ENCODE results near the gene ABLIM1. TPM values are rescaled to one million over a fixed set of nuclear protein-coding genes. Genes with fewer than 3 reads are reported as not detected.

ABLIM1 gene
- total RNA-seq, 2 experiments from 2014 or later, result 14.8 to 54.9 TPM

DNA sequence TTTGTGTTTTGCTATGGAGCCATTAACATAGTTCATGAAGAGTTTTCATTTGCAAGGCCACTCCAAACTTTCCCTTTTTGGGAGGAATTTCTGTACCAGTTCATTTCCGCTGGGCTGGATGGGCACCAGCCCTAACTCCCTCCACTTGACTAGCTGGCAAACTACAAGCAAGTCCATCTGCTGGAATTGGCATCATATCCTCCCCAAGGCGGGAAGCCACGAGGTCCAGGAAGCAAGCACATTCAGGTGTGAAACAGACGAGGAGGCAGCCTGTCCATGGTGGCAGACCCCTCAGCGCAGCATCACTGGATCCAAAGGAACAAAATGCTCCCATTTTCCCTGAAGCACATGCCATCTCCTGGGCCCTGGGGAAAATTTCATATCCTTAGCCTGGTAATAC lies 125.8 kb downstream of the ABLIM1 start:
- ATAC-seq, result no peak
- Mint-ChIP-seq H3K27me3 (no peaks in the 10 kb centered on the region), H3K36me3 (peaks cover 3% of the 10 kb centered on the region), H3K4me3 (no peak overlapping the region), H3K27ac (no peak overlapping the region), H3K4me1 (peaks cover 7% of the 10 kb centered on the region), H3K9me3 (ENCODE audit: low read depth) (no peaks in the 10 kb centered on the region)
- DNase-seq, result no peak
- CTCF ChIA-PET, result interaction anchor here (1.7 to 2.3 kb wide), 3 partner anchors 9 to 61 kb away, joined by 7 to 10 read pairs (median 9); no protein-coding TSS in a partner anchor

DNA sequence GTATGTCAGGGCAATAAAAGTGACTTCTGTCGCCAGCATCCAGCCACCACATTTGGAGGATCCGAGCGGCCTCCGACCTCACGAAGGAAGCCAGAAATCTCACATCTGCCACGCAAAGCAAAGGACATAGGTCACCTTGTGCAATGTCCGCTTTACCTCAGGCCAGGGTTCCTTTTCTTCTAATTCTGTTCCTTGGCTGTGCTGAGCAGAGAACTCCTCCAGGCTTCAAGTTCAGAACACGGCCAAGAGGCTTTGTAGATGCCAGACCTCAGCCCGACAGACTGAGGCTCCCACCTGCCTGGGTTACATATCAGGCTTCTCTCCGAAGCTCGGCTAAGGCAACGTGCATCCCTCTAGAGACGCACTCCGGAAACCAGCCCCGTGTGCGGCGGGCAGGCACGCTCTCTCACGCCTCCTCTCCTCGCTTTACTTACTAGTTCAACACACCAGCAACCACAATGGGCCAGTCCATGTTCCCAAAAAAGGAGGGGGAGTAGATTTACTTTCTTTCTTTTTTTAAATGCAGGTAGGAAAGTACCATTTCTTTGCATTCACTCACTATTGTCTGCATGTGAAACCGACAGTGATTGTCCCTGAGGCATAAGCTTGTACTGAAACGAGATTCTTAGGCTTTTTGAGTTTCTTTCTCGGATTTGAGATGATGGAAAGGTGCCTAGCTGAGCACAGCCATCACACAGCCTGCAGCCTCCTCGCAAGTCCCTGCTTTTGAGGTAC lies 131.4 kb downstream of the ABLIM1 start:
- CTCF ChIA-PET, result interaction anchor here (0.7 to 6.8 kb wide), 17 partner anchors 9 to 295 kb away, joined by 3 to 80 read pairs (median 4); partner anchors contain the start of gene FHIP2A
- H3K36me3 Mint-ChIP-seq, result peaks cover 13% of the 10 kb centered on the region
- peak overlapping the region; percentile 96 for H3K27ac Mint-ChIP-seq
- DNase-seq, result peak; percentile 95
- no peaks in the 10 kb centered on the region for H3K9me3 Mint-ChIP-seq (ENCODE audit: low read depth)
- peak overlapping the region; percentile 87 for H3K4me3 Mint-ChIP-seq
- H3K4me1 Mint-ChIP-seq, result peaks cover 56% of the 10 kb centered on the region
- no peaks in the 10 kb centered on the region for H3K27me3 Mint-ChIP-seq
- peak; percentile 98 for ATAC-seq

DNA sequence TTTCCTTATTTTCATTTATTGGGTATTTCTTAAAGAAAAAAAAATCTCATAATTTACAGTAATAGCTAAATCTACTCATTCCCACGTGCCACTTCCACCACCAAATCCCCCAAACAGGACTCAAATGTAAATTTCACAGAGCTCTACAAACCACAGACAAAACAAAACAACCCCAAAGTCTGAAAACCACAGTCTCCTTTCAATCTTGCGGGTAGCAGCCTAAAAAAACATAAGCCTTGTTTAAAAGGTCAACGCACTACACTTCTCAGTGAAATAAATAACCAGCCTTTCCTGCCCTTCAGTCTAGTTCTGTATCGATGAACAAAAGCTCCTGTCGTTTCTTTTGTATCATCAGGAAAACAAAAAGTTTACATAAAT lies 132.0 kb downstream of the ABLIM1 start:
- peak overlapping the region; percentile 96 for H3K27ac Mint-ChIP-seq
- peak overlapping the region; percentile 87 for H3K4me3 Mint-ChIP-seq
- no peaks in the 10 kb centered on the region for H3K9me3 Mint-ChIP-seq (ENCODE audit: low read depth)
- CTCF ChIA-PET, result interaction anchor here (0.8 to 6.8 kb wide), 14 partner anchors 8 to 296 kb away, joined by 3 to 80 read pairs (median 4); partner anchors contain the start of gene FHIP2A
- no peaks in the 10 kb centered on the region for H3K27me3 Mint-ChIP-seq
- peaks cover 60% of the 10 kb centered on the region for H3K4me1 Mint-ChIP-seq
- DNase-seq (peak; percentile 51), ATAC-seq (peak; percentile 32)
- H3K36me3 Mint-ChIP-seq, result peaks cover 15% of the 10 kb centered on the region

DNA sequence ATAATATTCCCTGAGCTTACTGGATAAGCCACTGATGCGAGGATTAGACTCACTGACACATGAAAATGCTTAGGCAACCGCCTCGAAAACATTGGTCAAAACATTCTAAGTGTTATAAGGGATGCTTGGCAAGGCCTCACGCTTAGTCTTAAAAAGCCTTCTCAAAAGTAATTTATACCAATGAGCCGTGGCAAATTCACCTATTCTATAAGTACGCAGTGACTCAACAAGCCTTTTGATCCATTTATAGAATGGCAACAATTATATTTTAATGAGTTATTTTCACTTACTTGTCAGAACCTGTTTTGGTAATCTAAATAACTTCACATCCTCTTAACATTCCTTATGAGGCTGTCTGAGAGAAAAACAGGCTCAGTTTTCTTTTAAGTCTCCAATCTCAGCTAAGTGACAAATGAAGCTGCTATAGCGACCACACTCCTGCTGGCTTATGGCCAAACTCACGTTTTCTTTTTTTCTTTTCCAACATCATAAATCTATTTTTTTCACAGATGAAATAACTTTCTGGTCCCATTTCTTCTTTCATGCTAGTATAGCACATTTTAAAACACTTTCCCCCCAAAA lies 132.6 kb downstream of the ABLIM1 start:
- DNase-seq (no peak), ATAC-seq (no peak)
- H3K4me3 Mint-ChIP-seq, result peak overlapping the region; percentile 87
- H3K27me3 Mint-ChIP-seq, result no peaks in the 10 kb centered on the region
- CTCF ChIA-PET, result interaction anchor here (0.8 to 6.8 kb wide), 8 partner anchors 7 to 285 kb away, joined by 3 to 80 read pairs (median 7); no protein-coding TSS in a partner anchor
- peaks cover 61% of the 10 kb centered on the region for H3K4me1 Mint-ChIP-seq
- H3K27ac Mint-ChIP-seq, result peak overlapping the region; percentile 96
- no peaks in the 10 kb centered on the region for H3K9me3 Mint-ChIP-seq (ENCODE audit: low read depth)
- H3K36me3 Mint-ChIP-seq, result peaks cover 15% of the 10 kb centered on the region

DNA sequence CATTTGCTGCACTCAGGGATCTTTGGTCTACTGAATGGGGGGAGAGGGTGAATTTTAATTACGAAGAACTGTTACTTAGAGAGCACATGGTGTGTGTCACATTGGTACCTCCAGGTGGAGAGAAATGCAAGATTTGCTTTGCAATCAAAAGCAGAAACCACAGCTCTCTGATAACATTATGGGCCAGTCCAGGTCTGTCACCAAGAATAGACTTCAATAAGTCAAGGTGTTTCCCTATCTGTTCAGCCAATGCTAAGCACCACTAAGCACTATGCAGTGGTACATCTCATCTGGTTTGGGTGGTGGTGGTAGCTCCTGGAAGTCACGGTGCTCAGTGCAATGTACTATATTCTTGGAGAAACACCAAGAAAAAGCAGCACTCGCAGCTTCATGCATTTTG lies 134.2 kb downstream of the ABLIM1 start:
- DNase-seq (peak; percentile 54), ATAC-seq (no peak)
- H3K27me3 Mint-ChIP-seq, result no peaks in the 10 kb centered on the region
- H3K9me3 Mint-ChIP-seq (ENCODE audit: low read depth), result no peaks in the 10 kb centered on the region
- H3K4me1 Mint-ChIP-seq, result peaks cover 74% of the 10 kb centered on the region
- H3K27ac Mint-ChIP-seq, result peak overlapping the region; percentile 14
- H3K36me3 Mint-ChIP-seq, result peaks cover 20% of the 10 kb centered on the region
- CTCF ChIA-PET, result interaction anchor here (0.7 to 6.8 kb wide), 8 partner anchors 17 to 219 kb away, joined by 3 to 80 read pairs (median 4); no protein-coding TSS in a partner anchor
- H3K4me3 Mint-ChIP-seq, result peak overlapping the region; percentile 87

DNA sequence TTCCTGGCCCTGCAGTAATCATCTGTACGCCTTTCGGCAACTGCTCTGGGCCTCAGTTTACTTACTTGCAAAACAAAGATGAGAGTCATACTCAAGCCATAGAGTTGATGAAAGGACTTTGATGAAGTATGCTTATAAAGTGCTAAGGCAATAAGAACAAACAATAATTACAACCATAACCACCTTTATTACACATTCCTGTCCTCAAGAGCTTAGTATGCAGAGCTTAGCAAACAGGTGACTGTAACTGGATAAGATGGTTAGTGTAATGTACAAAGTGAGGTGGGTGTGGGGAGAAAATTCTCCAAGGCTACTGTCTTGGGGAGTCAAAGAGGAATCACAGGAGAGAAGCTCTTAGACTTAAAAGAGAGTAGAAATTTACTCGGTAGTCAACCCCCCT lies 136.8 kb downstream of the ABLIM1 start:
- H3K4me1 Mint-ChIP-seq, result peaks cover 74% of the 10 kb centered on the region
- no peaks in the 10 kb centered on the region for H3K9me3 Mint-ChIP-seq (ENCODE audit: low read depth)
- no peak overlapping the region for H3K27ac Mint-ChIP-seq
- DNase-seq (no peak), ATAC-seq (no peak)
- CTCF ChIA-PET, result interaction anchor here (1.2 to 1.9 kb wide), 3 partner anchors 20 to 217 kb away, joined by 3 to 10 read pairs (median 4); no protein-coding TSS in a partner anchor
- H3K36me3 Mint-ChIP-seq, result peaks cover 23% of the 10 kb centered on the region
- H3K27me3 Mint-ChIP-seq, result no peaks in the 10 kb centered on the region
- no peak overlapping the region for H3K4me3 Mint-ChIP-seq

DNA sequence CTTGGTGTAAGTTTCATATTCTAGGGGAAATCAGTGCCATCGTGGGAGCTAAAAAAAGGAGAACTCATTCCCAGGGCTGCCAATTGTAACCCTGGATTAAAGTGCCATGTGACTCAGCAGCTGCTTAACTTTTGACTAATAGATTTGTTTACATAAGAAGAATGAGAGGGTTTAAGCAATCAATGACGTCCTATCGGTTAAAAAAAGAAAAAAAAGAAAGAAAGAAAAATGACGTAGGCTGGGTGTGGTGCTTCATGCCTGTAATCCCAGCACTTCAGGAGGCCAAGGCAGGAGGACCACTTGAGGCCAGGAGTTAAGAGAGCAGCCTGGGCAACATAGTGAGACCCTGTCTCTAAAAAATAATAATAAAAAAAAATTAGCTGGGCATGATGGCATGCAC lies 137.6 kb downstream of the ABLIM1 start:
- peaks cover 70% of the 10 kb centered on the region for H3K4me1 Mint-ChIP-seq
- H3K27ac Mint-ChIP-seq, result no peak overlapping the region
- H3K27me3 Mint-ChIP-seq, result no peaks in the 10 kb centered on the region
- no peak for ATAC-seq
- DNase-seq, result no peak
- peaks cover 22% of the 10 kb centered on the region for H3K36me3 Mint-ChIP-seq
- H3K9me3 Mint-ChIP-seq (ENCODE audit: low read depth), result no peaks in the 10 kb centered on the region
- CTCF ChIA-PET, result interaction anchor here (0.9 to 2.5 kb wide), 6 partner anchors 10 to 216 kb away, joined by 3 to 7 read pairs (median 3); no protein-coding TSS in a partner anchor
- H3K4me3 Mint-ChIP-seq, result no peak overlapping the region

DNA sequence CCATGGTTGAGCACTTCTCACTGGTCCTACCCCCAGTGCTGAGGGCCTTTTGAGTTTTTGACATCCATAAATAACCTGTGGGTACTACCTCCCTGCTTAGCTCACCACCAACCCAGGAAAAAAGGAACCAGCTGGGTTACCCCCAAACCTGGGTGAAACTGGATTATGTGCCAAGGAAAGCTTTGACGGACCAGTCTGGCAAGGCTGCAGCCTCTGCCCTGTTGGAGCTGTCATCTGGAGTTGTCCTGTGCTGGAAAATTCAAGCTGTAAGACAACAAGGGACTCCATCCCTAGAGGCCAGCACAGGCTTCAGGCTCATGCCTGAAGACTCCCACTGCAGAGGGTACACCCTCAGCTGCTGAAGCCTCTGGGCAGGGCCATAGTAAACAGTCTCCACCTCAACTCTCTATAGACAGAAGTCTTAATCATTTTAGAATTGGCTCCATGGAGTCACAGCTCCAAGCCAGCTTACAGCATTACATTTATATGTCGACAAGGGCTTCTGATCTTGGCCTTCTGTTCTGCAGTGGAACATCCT lies 138.2 kb downstream of the ABLIM1 start:
- Mint-ChIP-seq H3K4me1 (peaks cover 66% of the 10 kb centered on the region), H3K4me3 (no peak overlapping the region), H3K36me3 (peaks cover 20% of the 10 kb centered on the region), H3K27ac (no peak overlapping the region), H3K27me3 (no peaks in the 10 kb centered on the region), H3K9me3 (ENCODE audit: low read depth) (no peaks in the 10 kb centered on the region)
- CTCF ChIA-PET, result interaction anchor here (0.9 to 2.6 kb wide), 6 partner anchors 10 to 49 kb away, joined by 3 to 7 read pairs (median 3); no protein-coding TSS in a partner anchor
- DNase-seq (no peak), ATAC-seq (no peak)

DNA sequence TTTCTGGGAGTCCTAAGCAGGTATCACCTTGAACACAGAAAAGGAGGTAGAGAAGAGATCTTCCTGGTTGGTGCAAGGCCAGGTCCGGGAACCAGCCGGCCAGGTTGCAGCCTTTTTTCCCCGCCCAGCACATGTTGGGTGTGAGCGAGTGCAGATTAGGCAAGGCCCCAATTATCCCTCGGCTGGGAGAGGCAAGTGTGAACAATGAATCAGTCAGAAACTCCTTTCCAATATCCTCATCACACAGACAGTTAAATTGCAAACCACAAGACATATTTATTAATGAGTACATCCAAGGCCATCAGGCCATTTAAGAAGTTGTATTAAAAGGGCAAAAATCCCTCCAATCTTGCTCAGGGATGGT lies 138.8 kb downstream of the ABLIM1 start:
- Mint-ChIP-seq H3K4me3 (no peak overlapping the region), H3K9me3 (ENCODE audit: low read depth) (no peaks in the 10 kb centered on the region), H3K27ac (no peak overlapping the region), H3K4me1 (peaks cover 62% of the 10 kb centered on the region), H3K27me3 (no peaks in the 10 kb centered on the region), H3K36me3 (peaks cover 19% of the 10 kb centered on the region)
- DNase-seq (no peak), ATAC-seq (no peak)
- CTCF ChIA-PET, result interaction anchor here (1.1 to 2.8 kb wide), 6 partner anchors 7 to 48 kb away, joined by 3 to 14 read pairs (median 6); no protein-coding TSS in a partner anchor

DNA sequence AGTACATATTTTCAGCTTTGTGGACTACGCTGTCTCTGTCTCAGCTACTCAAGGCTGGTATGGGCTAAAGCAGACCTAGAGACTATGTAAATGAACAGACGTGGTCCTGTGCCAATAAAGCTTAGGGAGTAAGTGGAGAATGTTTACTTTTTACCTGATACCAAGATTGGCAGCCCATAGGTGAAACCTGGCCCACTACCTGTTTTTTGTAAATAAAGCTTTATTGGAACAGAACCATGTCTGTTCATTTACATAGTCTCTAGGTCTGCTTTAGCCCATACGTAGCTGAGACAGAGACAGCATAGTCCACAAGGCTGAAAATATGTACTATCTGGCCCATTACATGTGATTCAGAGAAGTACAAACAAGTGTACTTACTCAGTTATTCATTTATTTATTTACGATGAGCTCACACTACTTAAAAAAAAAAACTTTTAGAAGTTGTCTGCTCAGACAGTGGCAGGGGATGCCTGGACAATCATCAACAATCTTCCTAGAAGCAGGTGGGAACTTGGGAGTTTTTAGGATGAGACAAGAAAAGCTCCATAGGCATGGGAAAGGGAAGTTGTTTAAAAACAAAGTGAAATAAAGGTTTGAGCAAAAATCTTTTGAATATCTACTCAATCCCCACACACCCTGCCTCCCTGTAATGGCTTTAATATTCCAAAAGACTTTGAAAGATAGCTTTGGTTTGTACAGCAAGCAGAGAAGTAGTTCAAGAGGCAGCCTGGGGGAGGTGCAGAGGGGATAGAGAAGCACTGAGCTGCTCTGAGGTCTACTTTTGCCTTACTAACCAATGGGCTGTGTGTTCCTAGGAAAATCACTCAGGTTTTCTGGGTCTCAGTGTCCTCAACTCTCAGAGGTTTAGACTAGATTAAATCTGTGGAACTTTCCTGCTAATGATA lies 139.4 kb downstream of the ABLIM1 start:
- CTCF ChIA-PET, result interaction anchor here (1.0 to 2.8 kb wide), 6 partner anchors 8 to 47 kb away, joined by 3 to 14 read pairs (median 6); no protein-coding TSS in a partner anchor
- Mint-ChIP-seq H3K27me3 (no peaks in the 10 kb centered on the region), H3K9me3 (ENCODE audit: low read depth) (no peaks in the 10 kb centered on the region), H3K4me3 (no peak overlapping the region), H3K27ac (peak overlapping the region; percentile 26), H3K36me3 (peaks cover 15% of the 10 kb centered on the region), H3K4me1 (peaks cover 60% of the 10 kb centered on the region)
- DNase-seq (no peak), ATAC-seq (no peak)

DNA sequence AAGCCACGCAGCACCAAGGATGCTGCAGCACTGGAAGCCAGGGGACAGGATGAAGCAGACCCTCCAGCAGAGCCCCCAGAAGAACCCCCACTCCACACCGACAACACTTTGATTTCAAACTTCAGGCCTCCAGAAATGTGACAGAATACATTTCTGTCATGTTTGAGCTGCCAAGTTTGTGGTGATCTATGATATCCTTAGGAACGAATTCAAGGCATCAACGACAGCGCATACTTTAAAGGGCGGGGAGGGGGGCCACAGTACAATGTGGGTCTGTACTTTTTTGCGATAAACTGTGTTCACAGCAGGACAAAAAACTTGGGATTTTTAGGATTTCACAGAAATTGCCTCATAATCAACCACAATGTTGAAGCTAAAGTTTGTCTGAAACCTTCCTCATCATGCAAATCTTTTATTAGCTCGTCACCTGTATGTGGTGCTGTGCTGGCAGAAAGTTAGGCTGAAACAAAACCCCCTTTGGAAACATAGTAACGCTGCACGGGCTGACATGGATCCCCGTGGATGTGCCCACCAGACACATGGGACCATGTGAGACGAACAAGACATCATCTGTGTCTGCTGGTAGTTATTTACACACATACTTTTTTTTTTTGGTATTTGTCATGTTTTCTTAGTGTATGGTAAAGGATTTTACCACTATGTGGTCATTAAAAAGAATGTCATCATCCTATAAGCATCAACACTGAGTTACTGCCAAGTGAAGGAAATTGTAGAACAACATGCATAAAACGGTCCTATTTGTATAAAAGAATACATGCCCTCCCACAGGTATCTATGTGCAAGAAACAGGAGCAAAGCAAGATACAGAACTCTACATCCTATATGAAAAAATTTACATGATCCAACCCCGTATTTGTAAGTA lies 140.5 kb downstream of the ABLIM1 start:
- no peaks in the 10 kb centered on the region for H3K9me3 Mint-ChIP-seq (ENCODE audit: low read depth)
- DNase-seq (no peak), ATAC-seq (no peak)
- no peaks in the 10 kb centered on the region for H3K27me3 Mint-ChIP-seq
- CTCF ChIA-PET, result interaction anchor here (1.0 to 2.8 kb wide), 3 partner anchors 9 to 46 kb away, joined by 3 to 14 read pairs (median 7); no protein-coding TSS in a partner anchor
- peaks cover 13% of the 10 kb centered on the region for H3K36me3 Mint-ChIP-seq
- peak overlapping the region; percentile 35 for H3K27ac Mint-ChIP-seq
- H3K4me3 Mint-ChIP-seq, result no peak overlapping the region
- peaks cover 60% of the 10 kb centered on the region for H3K4me1 Mint-ChIP-seq

DNA sequence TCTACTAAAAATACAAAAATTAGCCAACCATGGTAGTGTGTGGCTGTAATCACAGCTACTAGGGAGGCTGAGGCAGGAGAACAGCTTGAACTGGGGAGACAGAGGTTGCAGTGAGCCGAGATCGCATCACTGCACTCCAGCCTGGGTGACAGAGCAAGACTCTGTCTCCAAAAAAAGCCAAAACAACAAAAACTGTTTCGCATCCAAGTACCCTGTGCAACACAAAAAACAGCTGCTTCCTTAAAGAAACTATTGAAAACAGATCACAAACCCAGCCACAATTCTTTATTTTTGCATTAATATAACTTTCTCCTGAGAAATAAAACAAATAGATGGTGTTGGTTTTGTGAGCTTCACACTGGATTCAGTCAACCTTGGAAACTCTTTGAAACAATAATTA lies 141.7 kb downstream of the ABLIM1 start:
- CTCF ChIA-PET, result interaction anchor here (1.3 to 2.9 kb wide), 2 partner anchors 10 to 45 kb away, joined by 4 to 10 read pairs; no protein-coding TSS in a partner anchor
- H3K9me3 Mint-ChIP-seq (ENCODE audit: low read depth), result no peaks in the 10 kb centered on the region
- DNase-seq (no peak), ATAC-seq (no peak)
- peaks cover 16% of the 10 kb centered on the region for H3K36me3 Mint-ChIP-seq
- no peaks in the 10 kb centered on the region for H3K27me3 Mint-ChIP-seq
- H3K4me1 Mint-ChIP-seq, result peaks cover 52% of the 10 kb centered on the region
- no peak overlapping the region for H3K4me3 Mint-ChIP-seq
- H3K27ac Mint-ChIP-seq, result no peak overlapping the region

All from activated CD8-positive, alpha-beta memory T cell treated with anti-CD3 and anti-CD28 coated beads, Interleukin-2, amount 10 ng/mL, durations not matched to agents 7 days and 5 days (primary cell).